ENCODE measurements around the gene MGP. TPM values are rescaled to one million over a fixed set of nuclear protein-coding genes. Genes with fewer than 3 reads are reported as not detected.

Gene MGP
- 100 to 1,000 TPM in 1 of 4 donors, 10 to 100 TPM in 3; 28.8 to 422 (median 81.6) TPM for polyA plus RNA-seq (ENCODE audit: insufficient read length in 4 of 4)

DNA sequence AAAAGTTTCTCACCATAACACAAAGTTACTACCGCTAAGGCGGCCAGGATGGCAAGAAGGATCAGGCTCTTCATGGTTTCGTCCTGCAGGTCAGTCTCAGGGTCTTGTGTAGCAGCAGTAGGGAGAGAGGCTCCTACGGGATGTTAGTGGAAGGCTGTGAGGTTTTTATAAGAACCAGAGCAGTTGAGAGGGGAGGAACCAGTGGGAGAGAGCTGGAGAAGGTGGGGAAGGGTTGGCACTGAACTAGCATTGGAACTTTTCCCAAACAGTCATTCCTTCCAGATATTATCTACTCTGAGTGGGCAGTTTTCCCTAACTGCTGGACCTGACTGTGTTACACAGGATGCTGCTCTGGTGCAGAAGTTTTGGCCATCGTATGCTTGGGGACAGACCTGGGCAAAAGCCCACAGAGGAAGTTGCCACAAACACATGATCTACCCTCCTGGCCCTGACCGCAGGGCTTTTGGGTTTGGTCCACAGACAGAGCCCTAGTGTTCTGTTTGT lies at the start of gene MGP:
Gene MGP (minus strand): TSS at position 137 of the 504 bp plus-strand sequence. CDS start 63 bp downstream, at position 74.
- DNase-seq (ENCODE audit: low read depth in 4 of 4, low spot score in 3 of 4): no peak

GRCh38 chr12:14935031-14935430 lies 49.4 kb upstream of the MGP start:
- peak in 3 of 4 donors; percentile 51 to 65 (median 59) for DNase-seq (ENCODE audit: low read depth in 4 of 4, low spot score in 3 of 4)

GRCh38 chr12:14934511-14934910 lies 48.9 kb upstream of the MGP start:
- no peak for DNase-seq (ENCODE audit: low read depth in 4 of 4, low spot score in 3 of 4)

- no peak for DNase-seq (ENCODE audit: low read depth in 4 of 4, low spot score in 3 of 4)
These were observed 46.3 kb upstream of the MGP start for GRCh38 chr12:14931791-14932560.

- no peak for DNase-seq (ENCODE audit: low read depth in 4 of 4, low spot score in 3 of 4)
These were observed 45.7 kb upstream of the MGP start for GRCh38 chr12:14931359-14931758.

DNA sequence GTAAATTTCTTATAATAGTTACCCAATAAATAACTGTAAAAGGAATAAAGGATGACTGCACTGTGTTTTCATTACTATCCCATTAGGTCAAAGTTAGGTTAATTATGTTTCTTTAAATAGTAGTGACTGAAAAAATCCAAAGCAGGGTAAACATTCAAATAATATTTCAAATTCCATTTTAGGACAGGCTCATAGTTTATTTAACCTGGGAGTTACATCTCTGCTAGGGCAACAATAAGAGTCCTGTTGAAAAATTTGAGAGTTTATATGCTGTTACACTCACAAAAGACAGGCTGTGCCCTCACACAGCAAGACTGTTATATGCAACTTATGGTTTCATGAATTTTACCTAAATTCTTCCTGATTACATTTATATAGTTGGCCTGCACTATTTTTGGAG lies 44.6 kb upstream of the MGP start:
- no peak for DNase-seq (ENCODE audit: low read depth in 4 of 4, low spot score in 3 of 4)

DNA sequence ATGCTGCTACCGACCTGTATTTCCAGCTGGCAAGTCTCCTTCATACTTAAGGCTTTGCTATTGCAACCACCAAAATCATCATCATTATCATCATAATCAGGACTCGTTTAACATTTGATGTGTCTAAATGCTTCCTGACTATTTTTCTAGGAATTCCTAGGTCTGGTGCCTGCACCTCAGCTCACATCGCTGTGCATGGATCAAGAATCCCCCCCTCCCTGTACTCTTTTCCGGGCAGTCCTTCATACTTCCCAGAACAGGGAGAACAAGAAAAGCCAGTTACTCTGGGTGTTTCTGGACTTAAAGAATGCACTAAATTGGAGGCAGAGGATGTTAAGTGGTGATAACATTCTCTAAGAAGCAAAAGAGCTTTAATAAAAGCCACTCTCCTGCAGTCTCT lies 43.3 kb upstream of the MGP start:
- DNase-seq (ENCODE audit: low read depth in 4 of 4, low spot score in 3 of 4): peak; percentile 55 to 77 (median 68)

DNA sequence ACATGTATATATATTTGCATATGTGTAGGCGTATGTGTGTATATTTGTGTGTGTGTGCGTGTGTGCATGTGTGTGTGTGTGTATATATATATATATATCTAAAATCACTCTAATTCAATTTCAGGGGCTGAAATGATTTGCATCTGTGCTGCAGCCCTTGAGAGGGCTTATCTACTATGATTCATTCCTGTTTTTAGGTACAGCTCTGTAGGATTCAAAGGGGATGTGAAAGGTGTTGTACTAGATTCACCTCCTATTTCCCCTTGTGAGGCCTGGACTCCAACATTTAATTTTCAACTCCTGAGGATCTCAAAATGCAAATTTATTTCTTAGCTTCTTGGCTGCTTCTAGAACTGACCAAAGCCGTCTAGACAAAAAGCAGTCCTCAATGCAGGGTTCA lies 41.6 kb upstream of the MGP start:
- DNase-seq (ENCODE audit: low read depth in 4 of 4, low spot score in 3 of 4): no peak

- no peak for DNase-seq (ENCODE audit: low read depth in 4 of 4, low spot score in 3 of 4)
These were observed 38.9 kb upstream of the MGP start for GRCh38 chr12:14924541-14924940.

GRCh38 chr12:14923944-14924343 lies 38.3 kb upstream of the MGP start:
- DNase-seq (ENCODE audit: low read depth in 4 of 4, low spot score in 3 of 4): no peak

- DNase-seq (ENCODE audit: low read depth in 4 of 4, low spot score in 3 of 4): no peak
These were observed 35.6 kb upstream of the MGP start for GRCh38 chr12:14921218-14921617.

DNA sequence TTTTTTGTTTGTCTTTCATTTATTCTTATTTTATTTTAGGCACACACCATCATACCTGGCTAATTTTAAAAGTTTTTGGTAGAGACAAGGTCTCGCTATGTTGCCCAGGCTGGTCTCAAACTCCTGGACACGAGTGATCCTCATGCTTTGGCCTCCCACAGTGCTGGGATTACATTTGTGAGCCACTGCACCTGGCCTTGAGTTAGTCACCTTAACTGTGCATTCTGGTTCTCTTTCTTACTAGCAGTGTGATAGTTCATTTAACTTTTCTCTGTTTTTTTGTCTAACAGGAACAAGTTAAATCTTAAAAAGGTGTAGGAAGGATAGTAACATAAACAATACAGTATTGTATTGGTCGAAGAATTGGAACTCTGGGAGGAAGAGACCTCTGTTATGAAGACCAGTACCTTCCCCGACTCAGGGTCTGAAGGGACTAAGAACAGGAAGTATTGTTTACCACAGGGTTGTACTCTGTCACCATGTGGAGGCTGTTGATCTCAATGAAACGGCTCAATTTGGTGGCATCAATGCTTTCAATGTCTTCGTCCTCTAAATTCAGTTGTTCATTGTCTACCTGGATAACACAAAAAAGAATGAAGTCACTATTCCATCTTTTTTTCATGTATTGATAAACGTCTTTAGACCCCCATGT lies 34.9 kb upstream of the MGP start:
- no peak for DNase-seq (ENCODE audit: low read depth in 4 of 4, low spot score in 3 of 4)

- DNase-seq (ENCODE audit: low read depth in 4 of 4, low spot score in 3 of 4): no peak
These were observed 33.8 kb upstream of the MGP start for GRCh38 chr12:14919455-14919854.

- DNase-seq (ENCODE audit: low read depth in 4 of 4, low spot score in 3 of 4): no peak
These were observed 30.1 kb upstream of the MGP start for GRCh38 chr12:14915736-14916135.

- no peak for DNase-seq (ENCODE audit: low read depth in 4 of 4, low spot score in 3 of 4)
These were observed 27.7 kb upstream of the MGP start for GRCh38 chr12:14913381-14913781.

- no peak for DNase-seq (ENCODE audit: low read depth in 4 of 4, low spot score in 3 of 4)
These were observed 25.5 kb upstream of the MGP start for GRCh38 chr12:14911131-14911530.

- no peak for DNase-seq (ENCODE audit: low read depth in 4 of 4, low spot score in 3 of 4)
These were observed 24.6 kb upstream of the MGP start for GRCh38 chr12:14910090-14910915.

DNA sequence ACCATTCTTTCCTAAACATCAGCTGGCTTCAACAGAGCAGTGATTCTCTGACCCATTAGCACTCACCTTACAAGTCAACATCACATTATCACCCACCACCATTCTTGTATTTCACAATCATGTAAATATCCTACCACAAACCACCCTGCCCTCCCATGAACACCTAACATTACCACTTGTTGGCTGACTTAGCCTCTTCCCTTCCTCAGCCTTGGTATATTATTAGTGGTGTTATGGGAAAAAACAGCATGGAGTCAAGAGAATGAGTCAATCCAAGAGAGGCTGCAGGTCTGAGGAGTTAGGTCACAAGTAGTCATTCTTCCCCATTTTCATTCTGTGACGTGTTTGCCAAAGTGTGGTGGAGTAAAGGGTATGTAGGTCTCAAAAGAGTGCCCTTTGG lies 22.3 kb upstream of the MGP start:
- no peak for DNase-seq (ENCODE audit: low read depth in 4 of 4, low spot score in 3 of 4)

DNA sequence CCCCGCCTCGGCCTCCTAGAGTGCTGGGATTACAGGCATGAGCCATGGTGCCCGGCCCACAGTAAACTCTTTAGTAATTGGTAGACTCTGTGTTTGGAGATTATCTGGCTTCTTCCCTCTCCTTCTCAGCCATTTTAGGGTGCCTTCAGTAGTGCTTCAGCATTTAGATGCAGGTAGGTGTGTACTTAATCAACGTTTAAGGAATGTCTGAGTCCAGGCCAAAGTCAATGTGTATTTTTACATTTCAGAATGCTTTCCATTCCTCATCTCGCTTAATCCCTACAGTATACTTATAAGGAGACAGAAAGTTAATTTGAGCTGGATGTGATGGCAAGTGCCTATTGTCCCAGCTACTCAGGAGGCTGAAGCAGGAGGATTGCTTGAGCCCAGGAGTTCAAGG lies 20.5 kb upstream of the MGP start:
- no peak for DNase-seq (ENCODE audit: low read depth in 4 of 4, low spot score in 3 of 4)

GRCh38 chr12:14905269-14906004 lies 19.8 kb upstream of the MGP start:
- no peak for DNase-seq (ENCODE audit: low read depth in 4 of 4, low spot score in 3 of 4)

Measured in left renal pelvis (tissue), 4 donors.